K562 (cell line): Measurements from ENCODE around the gene RNF187. TPM values are rescaled to one million over a fixed set of nuclear protein-coding genes. Genes with fewer than 3 reads are reported as not detected.
A peak's percentile ranks its signal among the peaks of the same experiment; 100 is the strongest.

Experiments
- ATF7 ChIP-seq: fragments of 450-650 bp; IDR thresholded peaks from 2 replicates; pipeline ENCODE4 v1.7.1; 2014; ENCODE audit warnings: mild to moderate bottlenecking, moderate library complexity
- C11orf30 ChIP-seq: fragments of 450-650 bp; IDR thresholded peaks from 2 replicates; pipeline ENCODE4 v1.6.1; 2016; ENCODE audit warnings: low read depth, mild to moderate bottlenecking
- JUN ChIP-seq, 2 experiments: sonication (generic) in 1 of 2; formaldehyde crosslinking in 1 of 2; IDR thresholded peaks; 2 replicates each; pipeline versions ENCODE4 v1.6.1 to v1.8.0; 2012 to 2022; ENCODE audit warnings: borderline replicate concordance in 2 of 2, mild to moderate bottlenecking in 2 of 2, improper control_type of control experiment in 1 of 2, low read depth in 1 of 2, low read length in 1 of 2, missing genetic modification reagents in 1 of 2
- MCM7 ChIP-seq, 2 experiments: fragments of 450-650 bp; IDR thresholded peaks; 2 replicates each; pipeline ENCODE4 v1.6.1; 2016 to 2018
- NBN ChIP-seq: fragments of 450-650 bp; IDR thresholded peaks from 2 replicates; pipeline ENCODE4 v1.6.1; 2016; ENCODE audit warnings: low read depth, mild to moderate bottlenecking
- TCF3 ChIP-seq: sonication (generic); formaldehyde crosslinking; IDR thresholded peaks from 2 replicates; pipeline ENCODE4 v1.4.0; 2020; ENCODE audit warnings: mild to moderate bottlenecking, missing genetic modification reagents
- ZBTB1 ChIP-seq: sonication (generic); formaldehyde crosslinking; IDR thresholded peaks from 2 replicates; pipeline ENCODE4 v1.8.1; 2023; ENCODE audit warnings: missing genetic modification reagents, low read depth, mild to moderate bottlenecking, borderline replicate concordance
- ZNF347 ChIP-seq: fragments of 450-650 bp; formaldehyde crosslinking; IDR thresholded peaks from 2 replicates; pipeline ENCODE4 v1.4.0; 2020; ENCODE audit warnings: low read depth, mild to moderate bottlenecking, moderate library complexity
- polyA plus RNA-seq, 8 experiments: library from polyadenylated mRNA; depleted of rRNA in 4 of 8; stranded (reverse) in 5 of 8; unstranded in 3 of 8; fragments of >200 nt; fragmentation: Nextera tagmentation in 2 of 8; fragmentation: Illumina TruSeq in 1 of 8; extraction: Ambion mirVana in 2 of 8; extraction: Trizol in 1 of 8; gene quantifications; 2 replicates each; pipeline versions ENCODE4 v1.2.1 to v1.2.3, GENCODE V29; 2011 to 2014; ENCODE audit warnings: inconsistent platforms in 1 of 8, missing spikeins in 1 of 8
- total RNA-seq, 7 experiments: library from RNA; depleted of rRNA in 6 of 7; stranded (reverse); fragments of >200 nt in 6 of 7; fragmentation: Illumina TruSeq in 2 of 7; extraction: Trizol in 2 of 7; gene quantifications; 2 replicates each; pipeline versions ENCODE4 v1.2.1 to v1.2.3, GENCODE V29; 2011 to 2021; ENCODE audit warnings: low replicate concordance in 1 of 7
- TF ChIP-seq, protein P1 (sequence below), 2 experiments: fragments of 450-650 bp; formaldehyde crosslinking in 1 of 2; IDR thresholded peaks; 2 replicates each; pipeline versions ENCODE4 v1.4.0 to v1.6.1; 2014 to 2020; ENCODE audit warnings: mild to moderate bottlenecking in 2 of 2, borderline replicate concordance in 1 of 2, low read depth in 1 of 2
- TF ChIP-seq, protein P2 (sequence below): sonication (generic); formaldehyde crosslinking; IDR thresholded peaks from 2 replicates; pipeline ENCODE4 v1.8.0; 2022; ENCODE audit warnings: missing genetic modification reagents, mild to moderate bottlenecking, borderline replicate concordance
- TF ChIP-seq, protein P3 (sequence below): fragments of 250-450 bp; sonication (Bioruptor Pico); IDR thresholded peaks from 2 replicates; pipeline ENCODE4 v1.5.1; 2021; ENCODE audit warnings: mild to moderate bottlenecking
- TF ChIP-seq, protein P4 (sequence below): sonication (generic); formaldehyde crosslinking; IDR thresholded peaks from 2 replicates; pipeline ENCODE4 v1.8.1; 2023; ENCODE audit warnings: mild to moderate bottlenecking, missing genetic modification reagents

Gene RNF187
- total and polyA plus RNA-seq, 9 of the 15 experiments (the other 6 are each of a cell fraction or from before 2014, with no cell fraction given): 2.3 to 119 (median 41.9) TPM

DNA sequence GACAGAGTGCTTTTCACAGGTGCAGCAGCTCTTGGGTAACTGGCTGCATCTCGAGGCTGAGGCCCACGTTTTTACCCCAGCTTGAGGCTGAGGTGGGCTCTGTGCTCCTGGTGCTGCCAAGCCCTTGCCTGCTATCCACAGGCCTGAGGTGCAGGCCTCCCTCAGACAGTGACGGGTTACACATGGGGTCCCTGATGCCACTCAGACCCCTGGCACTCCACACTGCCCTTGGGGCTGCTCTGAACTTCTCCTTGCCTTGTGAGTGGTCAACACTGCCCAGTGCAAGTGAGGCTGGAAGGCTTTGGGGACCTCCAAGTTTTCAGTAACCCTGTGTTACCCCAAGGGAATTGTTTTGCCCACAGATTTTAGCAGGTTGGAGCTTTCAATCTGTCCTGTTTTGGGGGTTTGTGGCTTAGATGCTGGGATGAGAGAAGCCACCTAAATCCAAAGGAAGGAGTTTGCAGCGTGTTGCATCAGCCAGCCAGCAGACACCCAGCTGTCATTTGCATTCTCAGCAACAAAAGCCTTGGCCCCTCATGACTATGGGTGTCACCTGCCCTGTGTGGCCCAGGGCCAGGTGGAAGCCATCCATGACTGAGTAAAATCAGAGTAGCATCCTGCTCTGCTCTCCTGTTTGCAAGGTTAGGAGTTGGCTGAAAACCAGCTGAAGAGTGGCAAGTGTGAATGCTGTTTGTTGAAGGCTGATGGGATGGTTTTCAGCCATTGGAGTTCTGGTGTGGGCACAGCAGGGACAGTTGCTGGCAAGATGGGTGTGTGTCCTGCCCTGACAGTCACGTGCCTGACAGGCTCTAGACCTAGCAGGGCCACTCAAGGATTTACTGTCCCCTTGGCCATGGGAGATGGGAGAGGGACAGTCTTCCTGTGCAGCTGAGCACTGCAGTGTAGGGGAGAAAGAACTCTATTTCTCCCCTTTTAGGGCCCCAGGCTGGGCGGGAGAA lies 3.2 kb downstream of the RNF187 start (continued):
- no peak for TF ChIP-seq ZBTB1 (CRISPR knock-in tag)
- TF ChIP-seq ZNF347: no peak
- peak; percentile 82 for TF ChIP-seq C11orf30
- TF ChIP-seq, protein P1, sequence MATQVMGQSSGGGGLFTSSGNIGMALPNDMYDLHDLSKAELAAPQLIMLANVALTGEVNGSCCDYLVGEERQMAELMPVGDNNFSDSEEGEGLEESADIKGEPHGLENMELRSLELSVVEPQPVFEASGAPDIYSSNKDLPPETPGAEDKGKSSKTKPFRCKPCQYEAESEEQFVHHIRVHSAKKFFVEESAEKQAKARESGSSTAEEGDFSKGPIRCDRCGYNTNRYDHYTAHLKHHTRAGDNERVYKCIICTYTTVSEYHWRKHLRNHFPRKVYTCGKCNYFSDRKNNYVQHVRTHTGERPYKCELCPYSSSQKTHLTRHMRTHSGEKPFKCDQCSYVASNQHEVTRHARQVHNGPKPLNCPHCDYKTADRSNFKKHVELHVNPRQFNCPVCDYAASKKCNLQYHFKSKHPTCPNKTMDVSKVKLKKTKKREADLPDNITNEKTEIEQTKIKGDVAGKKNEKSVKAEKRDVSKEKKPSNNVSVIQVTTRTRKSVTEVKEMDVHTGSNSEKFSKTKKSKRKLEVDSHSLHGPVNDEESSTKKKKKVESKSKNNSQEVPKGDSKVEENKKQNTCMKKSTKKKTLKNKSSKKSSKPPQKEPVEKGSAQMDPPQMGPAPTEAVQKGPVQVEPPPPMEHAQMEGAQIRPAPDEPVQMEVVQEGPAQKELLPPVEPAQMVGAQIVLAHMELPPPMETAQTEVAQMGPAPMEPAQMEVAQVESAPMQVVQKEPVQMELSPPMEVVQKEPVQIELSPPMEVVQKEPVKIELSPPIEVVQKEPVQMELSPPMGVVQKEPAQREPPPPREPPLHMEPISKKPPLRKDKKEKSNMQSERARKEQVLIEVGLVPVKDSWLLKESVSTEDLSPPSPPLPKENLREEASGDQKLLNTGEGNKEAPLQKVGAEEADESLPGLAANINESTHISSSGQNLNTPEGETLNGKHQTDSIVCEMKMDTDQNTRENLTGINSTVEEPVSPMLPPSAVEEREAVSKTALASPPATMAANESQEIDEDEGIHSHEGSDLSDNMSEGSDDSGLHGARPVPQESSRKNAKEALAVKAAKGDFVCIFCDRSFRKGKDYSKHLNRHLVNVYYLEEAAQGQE (IDR thresholded peaks at IDR 0.05; ENCODE audit: borderline replicate concordance): no peak; the same call in 1 of the 2 replicates
- TF ChIP-seq, protein P1 (CRISPR knock-in tag; IDR thresholded peaks at IDR 0.05; ENCODE audit: low read depth): peak; percentile 81; the same call in 1 of the 2 replicates
- peak; percentile 78; the same call in 1 of the 2 replicates for TF ChIP-seq JUN (IDR thresholded peaks at IDR 0.05; ENCODE audit: borderline replicate concordance, low read depth, low read length)
- no peak for TF ChIP-seq JUN (CRISPR knock-in tag; IDR thresholded peaks at IDR 0.05; ENCODE audit: borderline replicate concordance)
- TF ChIP-seq, protein P2, sequence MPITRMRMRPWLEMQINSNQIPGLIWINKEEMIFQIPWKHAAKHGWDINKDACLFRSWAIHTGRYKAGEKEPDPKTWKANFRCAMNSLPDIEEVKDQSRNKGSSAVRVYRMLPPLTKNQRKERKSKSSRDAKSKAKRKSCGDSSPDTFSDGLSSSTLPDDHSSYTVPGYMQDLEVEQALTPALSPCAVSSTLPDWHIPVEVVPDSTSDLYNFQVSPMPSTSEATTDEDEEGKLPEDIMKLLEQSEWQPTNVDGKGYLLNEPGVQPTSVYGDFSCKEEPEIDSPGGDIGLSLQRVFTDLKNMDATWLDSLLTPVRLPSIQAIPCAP: no peak
- TF ChIP-seq, protein P3, sequence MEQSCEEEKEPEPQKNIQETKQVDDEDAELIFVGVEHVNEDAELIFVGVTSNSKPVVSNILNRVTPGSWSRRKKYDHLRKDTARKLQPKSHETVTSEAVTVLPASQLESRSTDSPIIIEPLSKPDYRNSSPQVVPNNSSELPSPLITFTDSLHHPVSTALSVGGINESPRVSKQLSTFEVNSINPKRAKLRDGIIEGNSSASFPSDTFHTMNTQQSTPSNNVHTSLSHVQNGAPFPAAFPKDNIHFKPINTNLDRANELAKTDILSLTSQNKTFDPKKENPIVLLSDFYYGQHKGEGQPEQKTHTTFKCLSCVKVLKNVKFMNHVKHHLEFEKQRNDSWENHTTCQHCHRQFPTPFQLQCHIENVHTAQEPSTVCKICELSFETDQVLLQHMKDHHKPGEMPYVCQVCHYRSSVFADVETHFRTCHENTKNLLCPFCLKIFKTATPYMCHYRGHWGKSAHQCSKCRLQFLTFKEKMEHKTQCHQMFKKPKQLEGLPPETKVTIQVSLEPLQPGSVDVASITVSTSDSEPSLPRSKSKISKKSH (CRISPR knock-in tag): no peak
- no peak for TF ChIP-seq MCM7 (IDR thresholded peaks at IDR 0.05)
- TF ChIP-seq NBN: peak; percentile 55; the same call in 1 of the 2 replicates
- TF ChIP-seq, protein P4, sequence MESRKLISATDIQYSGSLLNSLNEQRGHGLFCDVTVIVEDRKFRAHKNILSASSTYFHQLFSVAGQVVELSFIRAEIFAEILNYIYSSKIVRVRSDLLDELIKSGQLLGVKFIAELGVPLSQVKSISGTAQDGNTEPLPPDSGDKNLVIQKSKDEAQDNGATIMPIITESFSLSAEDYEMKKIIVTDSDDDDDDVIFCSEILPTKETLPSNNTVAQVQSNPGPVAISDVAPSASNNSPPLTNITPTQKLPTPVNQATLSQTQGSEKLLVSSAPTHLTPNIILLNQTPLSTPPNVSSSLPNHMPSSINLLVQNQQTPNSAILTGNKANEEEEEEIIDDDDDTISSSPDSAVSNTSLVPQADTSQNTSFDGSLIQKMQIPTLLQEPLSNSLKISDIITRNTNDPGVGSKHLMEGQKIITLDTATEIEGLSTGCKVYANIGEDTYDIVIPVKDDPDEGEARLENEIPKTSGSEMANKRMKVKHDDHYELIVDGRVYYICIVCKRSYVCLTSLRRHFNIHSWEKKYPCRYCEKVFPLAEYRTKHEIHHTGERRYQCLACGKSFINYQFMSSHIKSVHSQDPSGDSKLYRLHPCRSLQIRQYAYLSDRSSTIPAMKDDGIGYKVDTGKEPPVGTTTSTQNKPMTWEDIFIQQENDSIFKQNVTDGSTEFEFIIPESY (CRISPR knock-in tag): no peak
- TF ChIP-seq ATF7: peak; percentile 95
- TF ChIP-seq TCF3 (CRISPR knock-in tag): peak; percentile 58
